ENCODE results near the gene STAC3.

- TF ChIP-seq EZH2 (IDR thresholded peaks at IDR 0.05; ENCODE audit: low read depth, low read length, severe bottlenecking), result no peak
- TF ChIP-seq TCF12 (IDR thresholded peaks at IDR 0.05; ENCODE audit: low read depth, low read length), result no peak
- no peak for TF ChIP-seq CTCF (IDR thresholded peaks at IDR 0.05; ENCODE audit: control extremely low read depth in 1 of 3, insufficient read depth in 1 of 3, low read depth in 1 of 3, low read length in 3 of 3)
- no peak for TF ChIP-seq CHD1 (IDR thresholded peaks at IDR 0.05; ENCODE audit: low read depth, low read length)
- TF ChIP-seq POLR2AphosphoS5 (IDR thresholded peaks at IDR 0.05; ENCODE audit: low read depth, low read length), result no peak
- TF ChIP-seq EP300 (IDR thresholded peaks at IDR 0.05; ENCODE audit: borderline replicate concordance in 1 of 2, low read depth in 2 of 2, low read length in 2 of 2), result no peak
- no peak for TF ChIP-seq SIN3A (conservative IDR thresholded peaks at IDR 0.05 in 1 of 2, IDR thresholded peaks at IDR 0.05 in 1 of 2; ENCODE audit: low read depth in 1 of 2, low read length in 2 of 2)
- TF ChIP-seq POLR2A (IDR thresholded peaks at IDR 0.05; ENCODE audit: control extremely low read depth in 1 of 2, low read depth in 2 of 2, low read length in 2 of 2), result no peak
- no peak for TF ChIP-seq MAFK (IDR thresholded peaks at IDR 0.05; ENCODE audit: low read depth, low read length)
- TF ChIP-seq RFX5 (IDR thresholded peaks at IDR 0.05; ENCODE audit: borderline replicate concordance, low read depth, low read length), result no peak
- TF ChIP-seq CBX8 (IDR thresholded peaks at IDR 0.05; ENCODE audit: borderline replicate concordance, low read depth, low read length), result no peak
- TF ChIP-seq TBP (IDR thresholded peaks at IDR 0.05; ENCODE audit: low read depth, low read length), result no peak
- no peak for TF ChIP-seq BACH1 (IDR thresholded peaks at IDR 0.05; ENCODE audit: low read length)
Observed at GRCh38 chr12:57204454-57204853, 46.5 kb downstream of the STAC3 start.
